Stomach smooth muscle (tissue), 2 donors: ENCODE data around the gene NOL4L.
"Not testable (repeated sequence)": the region's sequence is repeated elsewhere in the genome, so short reads cannot be mapped to it uniquely, and the experiment has no call there.

Experiments
- H3K27ac ChIP-seq: one replicate; pipeline ENCODE4 v1.7.0; 2013; ENCODE audit warnings: mild to moderate bottlenecking, low read length, inconsistent platforms
- H3K27me3 ChIP-seq, 2 donors: one replicate each; pipeline ENCODE4 v1.7.0; 2013; ENCODE audit warnings: low read length in 2 of 2; ENCODE audit not compliant: insufficient read depth in 2 of 2, control insufficient read depth in 1 of 2
- H3K36me3 ChIP-seq, 2 donors: one replicate each; pipeline ENCODE4 v1.7.0; 2013; ENCODE audit warnings: low read length in 2 of 2; ENCODE audit not compliant: control insufficient read depth in 2 of 2, insufficient read depth in 2 of 2
- H3K4me1 ChIP-seq: one replicate; pipeline ENCODE4 v1.7.0; 2013; ENCODE audit warnings: low read length; ENCODE audit not compliant: control insufficient read depth, insufficient read depth
- H3K4me3 ChIP-seq, 2 donors: one replicate each; pipeline ENCODE4 v1.7.0; 2013; ENCODE audit warnings: low read length in 2 of 2
- H3K9ac ChIP-seq, 2 donors: one replicate each; pipeline ENCODE4 v1.7.0; 2013; ENCODE audit warnings: low read length in 2 of 2, mild to moderate bottlenecking in 1 of 2
- H3K9me3 ChIP-seq, 2 donors: one replicate each; pipeline ENCODE4 v1.7.0; 2013; ENCODE audit warnings: low read length in 2 of 2; ENCODE audit not compliant: control insufficient read depth in 2 of 2
- donor health status: healthy.
- donor health status: Pancreatic carcinoma.

NOL4L gene

GRCh38 chr20:32581839-32582658 is 3.1 kb downstream of the NOL4L start:
- Histone ChIP-seq H3K4me1 (peaks cover 3% of the 10 kb centered on the region), H3K9ac (no peak overlapping the region), H3K36me3 (no peaks in the 10 kb centered on the region), H3K27ac (no peak overlapping the region), H3K9me3 (no peaks in the 10 kb centered on the region), H3K4me3 (no peak overlapping the region), H3K27me3 (peaks cover 0 to 2% of the 10 kb centered on the region in 2 donors)

- peaks cover 3% of the 10 kb centered on the region for H3K4me1 ChIP-seq
- H3K36me3 ChIP-seq = no peaks in the 10 kb centered on the region
- H3K27ac ChIP-seq = no peak overlapping the region
- no peak overlapping the region for H3K9ac ChIP-seq
- no peaks in the 10 kb centered on the region for H3K9me3 ChIP-seq
- peaks cover 0 to 2% of the 10 kb centered on the region in 2 donors for H3K27me3 ChIP-seq
- no peak overlapping the region for H3K4me3 ChIP-seq
These were observed 3.9 kb downstream of the NOL4L start for GRCh38 chr20:32580970-32581838.

GRCh38 chr20:32580219-32580969 is 4.7 kb downstream of the NOL4L start:
- H3K4me1 ChIP-seq = peaks cover 3% of the 10 kb centered on the region
- no peak overlapping the region for H3K4me3 ChIP-seq
- no peak overlapping the region for H3K9ac ChIP-seq
- H3K9me3 ChIP-seq = no peaks in the 10 kb centered on the region
- H3K27me3 ChIP-seq = no peaks in the 10 kb centered on the region
- H3K36me3 ChIP-seq = no peaks in the 10 kb centered on the region
- H3K27ac ChIP-seq = no peak overlapping the region

GRCh38 chr20:32578840-32579390 is 6.2 kb downstream of the NOL4L start:
- H3K4me3 ChIP-seq = no peak overlapping the region
- no peaks in the 10 kb centered on the region for H3K36me3 ChIP-seq
- no peaks in the 10 kb centered on the region for H3K9me3 ChIP-seq
- H3K4me1 ChIP-seq = no peaks in the 10 kb centered on the region
- H3K27me3 ChIP-seq = no peaks in the 10 kb centered on the region
- no peak overlapping the region for H3K27ac ChIP-seq
- H3K9ac ChIP-seq = no peak overlapping the region

GRCh38 chr20:32578062-32578461 is 7.1 kb downstream of the NOL4L start:
- not testable (repeated sequence) for H3K9me3 ChIP-seq, H3K27me3 ChIP-seq, H3K36me3 ChIP-seq, H3K4me1 ChIP-seq, H3K4me3 ChIP-seq, H3K9ac ChIP-seq, H3K27ac ChIP-seq

GRCh38 chr20:32577657-32578056 is 7.5 kb downstream of the NOL4L start:
- H3K4me1 ChIP-seq = no peaks in the 10 kb centered on the region

GRCh38 chr20:32577023-32577422 is 8.1 kb downstream of the NOL4L start:
- no peaks in the 10 kb centered on the region for H3K4me1 ChIP-seq
- H3K9me3 ChIP-seq = no peaks in the 10 kb centered on the region
- H3K36me3 ChIP-seq = no peaks in the 10 kb centered on the region
- H3K4me3 ChIP-seq = no peak overlapping the region
- H3K27ac ChIP-seq = no peak overlapping the region
- no peak overlapping the region for H3K9ac ChIP-seq
- H3K27me3 ChIP-seq = no peaks in the 10 kb centered on the region

More at GRCh38 chr20:32577657-32578056, 7.5 kb downstream of the NOL4L start:
- Histone ChIP-seq H3K9me3 (no peaks in the 10 kb centered on the region), H3K4me3 (no peak overlapping the region), H3K27me3 (no peaks in the 10 kb centered on the region), H3K27ac (no peak overlapping the region), H3K36me3 (no peaks in the 10 kb centered on the region), H3K9ac (no peak overlapping the region)

- H3K4me1 ChIP-seq = no peaks in the 10 kb centered on the region
- no peak overlapping the region for H3K4me3 ChIP-seq
- no peaks in the 10 kb centered on the region for H3K36me3 ChIP-seq
- H3K9me3 ChIP-seq = no peaks in the 10 kb centered on the region
- no peak overlapping the region for H3K27ac ChIP-seq
- no peaks in the 10 kb centered on the region for H3K27me3 ChIP-seq
- no peak overlapping the region for H3K9ac ChIP-seq
These were observed 8.6 kb downstream of the NOL4L start for GRCh38 chr20:32576560-32576959.

GRCh38 chr20:32575805-32576204 is 9.3 kb downstream of the NOL4L start:
- no peaks in the 10 kb centered on the region for H3K4me1 ChIP-seq
- H3K36me3 ChIP-seq = no peaks in the 10 kb centered on the region
- H3K9ac ChIP-seq = no peak overlapping the region
- no peak overlapping the region for H3K4me3 ChIP-seq
- H3K27ac ChIP-seq = no peak overlapping the region
- no peaks in the 10 kb centered on the region for H3K27me3 ChIP-seq
- no peaks in the 10 kb centered on the region for H3K9me3 ChIP-seq

GRCh38 chr20:32575227-32575581 is 9.9 kb downstream of the NOL4L start:
- no peak overlapping the region for H3K4me3 ChIP-seq
- H3K9me3 ChIP-seq = no peaks in the 10 kb centered on the region
- no peaks in the 10 kb centered on the region for H3K4me1 ChIP-seq
- no peaks in the 10 kb centered on the region for H3K36me3 ChIP-seq
- H3K27ac ChIP-seq = no peak overlapping the region
- no peak overlapping the region for H3K9ac ChIP-seq
- no peaks in the 10 kb centered on the region for H3K27me3 ChIP-seq
